NCI-H146 treated with DMSO at 0.1 percent for 48 hours (cell line): Measurements from ENCODE around the gene PIGO.
A peak's percentile ranks its signal among the peaks of the same experiment; 100 is the strongest.

Experiments
- DNase-seq: peaks from one replicate; lab custom pipeline; 2025; ENCODE audit not compliant: unreplicated experiment; lab: John Stamatoyannopoulos, UW

The PIGO gene

DNA sequence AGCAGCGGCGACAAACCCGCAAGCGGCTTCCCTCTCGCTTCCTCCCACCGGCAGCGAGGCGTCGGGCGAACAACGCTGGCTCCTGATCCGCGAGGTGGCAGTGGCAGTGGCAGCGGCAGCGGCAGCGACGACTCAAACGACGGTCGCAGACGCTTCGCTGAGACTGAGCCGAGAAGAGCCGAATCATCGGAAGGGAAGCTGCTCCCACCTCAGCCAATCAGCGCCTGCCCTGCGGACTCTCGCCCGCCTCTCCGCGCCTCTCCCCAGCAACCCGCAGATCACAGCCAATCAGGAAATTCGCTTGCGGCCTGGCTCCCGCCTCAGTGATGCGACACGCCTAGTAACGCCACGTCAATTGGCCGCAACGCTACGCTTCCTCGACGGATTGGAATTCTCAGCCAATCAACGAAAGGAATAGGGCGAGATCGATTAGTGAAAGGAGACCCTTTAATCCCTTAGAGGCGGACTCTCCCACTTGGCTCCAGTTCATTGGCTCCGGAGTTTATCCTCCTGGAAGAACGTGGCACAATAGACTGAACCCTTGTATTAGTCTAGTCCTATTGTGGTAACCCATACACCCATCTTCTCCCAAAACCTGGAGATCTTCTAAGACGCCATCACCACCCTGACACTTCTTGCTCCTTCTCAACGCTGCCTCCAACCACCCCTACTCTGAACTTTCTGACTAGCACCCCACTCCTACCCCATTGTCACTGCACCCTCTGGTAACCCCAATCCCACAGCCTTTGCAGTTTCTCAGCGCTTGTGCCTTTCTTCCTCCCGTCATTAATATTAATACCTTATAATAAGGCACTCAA is 23.7 kb downstream of the PIGO start, which contains the start of gene VCP:
TSS of gene VCP (minus strand) at position 165 of the 818 bp plus-strand sequence. CDS start 272 bp downstream, outside the sequence.
- DNase-seq: peak; percentile 99

DNA sequence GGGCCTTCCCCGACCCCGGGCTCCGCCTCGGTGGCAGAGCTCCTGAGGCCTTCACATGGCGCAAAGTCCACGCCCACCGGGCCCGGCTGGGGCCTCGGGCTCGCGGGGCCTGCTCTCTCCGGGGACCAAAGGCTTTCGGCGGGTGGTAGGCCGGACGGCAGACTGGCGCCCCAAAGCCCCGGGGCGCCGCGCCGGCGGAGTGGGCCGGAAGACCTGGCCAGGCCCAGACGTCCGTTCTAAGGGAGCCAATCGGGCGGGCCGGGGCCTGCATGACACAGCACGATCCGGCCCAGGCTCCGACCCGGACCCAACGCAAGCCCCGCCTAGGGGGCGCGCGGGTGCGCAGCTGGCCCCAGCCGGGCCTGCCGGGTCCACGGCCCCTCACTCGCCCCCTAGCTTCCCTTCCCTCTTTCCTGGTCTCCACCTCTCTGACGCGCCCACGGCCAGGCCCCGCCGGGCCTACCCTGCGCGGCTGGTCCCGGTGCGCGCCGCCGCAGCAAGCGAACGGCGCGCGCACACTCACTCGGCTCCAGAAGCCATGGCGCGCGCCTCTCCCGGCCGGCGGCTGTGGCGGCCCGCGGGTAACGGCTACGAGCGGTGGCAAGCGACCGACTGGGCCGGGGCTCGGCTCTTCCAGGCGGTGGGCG is 24.5 kb downstream of the PIGO start:
- DNase-seq: peak; percentile 60

DNA sequence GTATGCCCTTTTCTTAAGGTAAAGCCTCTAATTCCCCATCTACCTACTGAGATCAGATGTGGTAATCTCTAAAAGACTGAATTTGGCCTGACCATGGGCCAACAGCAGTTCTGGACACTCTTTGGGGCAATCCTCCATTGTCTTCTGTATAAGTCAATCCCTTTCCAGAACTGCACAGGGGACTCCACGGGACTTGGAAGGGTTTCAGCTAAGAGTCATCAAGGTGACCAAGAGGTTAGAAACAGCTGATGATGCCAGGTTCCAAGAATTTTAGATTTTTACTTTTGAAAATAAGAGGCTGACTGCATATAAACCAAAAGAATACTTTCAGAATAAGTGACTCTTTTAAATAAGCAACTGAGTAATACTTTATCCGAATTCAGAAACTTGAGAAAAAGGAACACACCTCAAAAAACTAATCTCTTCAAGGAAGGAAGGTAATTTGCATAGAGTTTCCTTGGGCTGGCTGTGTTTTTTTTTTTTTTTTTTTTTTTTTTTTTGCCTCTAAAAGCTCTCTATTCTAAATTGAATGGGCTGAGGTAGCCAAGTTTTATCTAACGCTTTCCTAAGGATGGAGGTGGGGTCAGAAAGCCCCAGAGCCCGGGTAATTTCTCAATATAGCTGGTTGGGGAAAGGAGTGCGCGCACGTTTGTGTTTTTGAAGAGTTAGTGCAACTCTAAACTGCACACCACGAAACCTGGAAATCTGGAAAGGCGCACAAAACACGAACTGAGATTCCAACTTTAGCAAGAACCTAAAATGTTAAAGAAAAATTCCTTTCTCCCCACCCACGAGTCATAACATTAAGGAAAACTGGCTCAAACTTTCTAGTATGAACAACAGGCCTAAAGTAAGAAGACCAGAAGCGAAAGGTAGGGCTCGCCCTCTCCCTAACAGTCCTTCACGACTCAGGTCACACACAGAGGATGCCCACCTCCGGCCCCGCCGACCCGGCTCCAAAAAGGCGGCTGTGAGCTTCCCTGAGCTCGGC is 25.3 kb downstream of the PIGO start:
- DNase-seq: no peak

DNA sequence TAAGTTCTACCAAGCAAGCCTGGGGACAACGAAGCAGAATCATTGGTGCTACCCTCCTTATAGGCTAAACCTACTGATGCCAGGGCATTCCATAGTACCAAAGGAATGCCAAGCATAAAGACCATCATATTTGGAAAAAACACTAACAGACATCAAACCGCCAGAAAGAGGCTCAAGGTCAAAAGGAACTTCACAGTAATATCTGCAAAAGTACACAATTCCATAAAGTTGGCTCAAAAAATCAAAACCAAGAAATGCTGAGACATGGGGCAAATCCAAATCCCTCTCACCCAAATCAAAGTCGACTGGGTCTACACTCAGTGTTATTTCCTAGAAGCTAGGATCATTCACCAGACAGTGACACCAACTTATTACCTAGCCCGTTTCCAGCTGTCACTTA is 27.4 kb downstream of the PIGO start:
- no peak for DNase-seq

DNA sequence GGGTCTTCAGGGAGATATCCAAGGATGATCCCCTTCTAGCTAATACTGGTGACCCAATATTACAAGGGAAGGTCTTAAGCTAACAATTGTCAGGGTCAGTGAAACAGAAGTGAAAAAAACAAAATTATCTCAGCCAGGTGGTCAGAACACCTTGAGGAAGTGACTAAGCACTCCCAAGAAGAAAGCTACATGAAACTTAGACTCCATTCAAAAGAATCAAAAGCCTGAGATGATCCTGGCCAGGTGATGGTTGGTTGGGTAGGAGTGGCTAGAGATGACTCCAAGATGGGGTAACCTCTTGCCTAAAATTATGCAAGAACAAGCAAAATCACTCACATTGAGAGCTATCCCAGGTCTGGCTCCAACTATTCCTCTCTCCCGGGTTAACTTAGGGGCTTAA is 29.3 kb downstream of the PIGO start:
- DNase-seq: no peak

DNA sequence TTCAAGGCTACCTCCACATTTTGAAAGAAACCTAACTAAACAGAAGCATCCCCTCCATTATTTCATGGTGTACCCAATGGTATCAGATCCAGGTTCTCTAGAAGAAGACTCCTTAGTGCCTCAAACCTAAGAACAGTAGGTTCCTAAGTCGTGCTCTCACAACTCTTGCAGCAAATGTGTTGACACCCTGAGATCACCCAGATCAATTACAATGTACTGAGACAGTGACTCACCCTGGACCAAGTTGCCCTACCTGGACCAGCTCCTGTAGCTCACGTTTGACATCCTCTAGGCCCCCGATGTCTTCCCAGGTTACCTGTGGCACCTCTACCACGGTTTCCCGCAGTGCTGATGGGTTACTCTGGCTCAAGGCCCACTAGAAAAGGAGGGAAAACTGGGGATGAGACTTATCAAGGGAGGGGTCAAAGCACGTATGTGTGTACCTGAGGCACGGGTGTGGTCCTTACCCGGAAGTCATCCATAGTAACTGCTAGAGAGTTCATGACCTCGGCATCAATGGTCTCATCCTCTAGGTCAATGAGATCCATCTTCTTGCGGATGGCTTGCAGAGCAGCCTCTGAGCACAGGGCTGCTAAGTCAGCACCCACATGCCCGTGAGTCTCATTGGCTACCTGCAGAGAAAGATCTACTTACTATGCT is 35.7 kb downstream of the PIGO start:
- no peak for DNase-seq

DNA sequence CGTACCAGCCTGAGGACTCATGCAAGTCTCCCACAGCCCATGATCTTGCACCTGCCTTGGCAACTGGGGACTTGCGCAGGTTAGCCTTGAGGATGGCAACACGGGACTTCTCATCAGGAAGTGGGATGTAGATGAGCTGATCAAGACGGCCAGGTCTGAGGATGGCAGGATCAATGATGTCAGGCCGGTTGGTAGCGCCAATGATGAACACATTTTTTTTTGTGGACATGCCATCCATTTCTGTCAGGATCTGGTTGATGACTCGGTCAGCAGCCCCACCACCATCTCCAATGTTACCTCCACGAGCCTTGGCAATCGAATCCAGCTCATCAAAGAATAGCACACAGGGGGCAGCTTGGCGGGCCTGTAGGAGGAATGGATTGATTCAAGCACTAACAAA is 37.0 kb downstream of the PIGO start:
- DNase-seq: no peak

DNA sequence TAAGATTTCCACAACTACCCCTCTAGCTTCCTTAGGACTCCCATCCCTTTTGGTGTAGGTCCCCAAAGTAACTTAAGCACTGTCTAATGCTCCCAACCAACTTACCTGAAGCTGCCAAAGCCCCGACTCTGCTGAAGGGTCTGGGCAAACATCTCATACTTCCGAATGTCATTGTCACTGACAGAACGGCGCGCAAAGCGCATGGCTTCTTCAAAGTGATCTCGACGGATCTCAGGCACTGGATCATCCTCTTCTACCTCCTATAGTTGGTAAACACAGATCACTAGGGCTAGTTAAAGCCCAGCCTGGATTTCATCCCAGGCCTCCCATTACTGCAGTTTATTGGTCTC is 39.1 kb downstream of the PIGO start:
- no peak for DNase-seq

DNA sequence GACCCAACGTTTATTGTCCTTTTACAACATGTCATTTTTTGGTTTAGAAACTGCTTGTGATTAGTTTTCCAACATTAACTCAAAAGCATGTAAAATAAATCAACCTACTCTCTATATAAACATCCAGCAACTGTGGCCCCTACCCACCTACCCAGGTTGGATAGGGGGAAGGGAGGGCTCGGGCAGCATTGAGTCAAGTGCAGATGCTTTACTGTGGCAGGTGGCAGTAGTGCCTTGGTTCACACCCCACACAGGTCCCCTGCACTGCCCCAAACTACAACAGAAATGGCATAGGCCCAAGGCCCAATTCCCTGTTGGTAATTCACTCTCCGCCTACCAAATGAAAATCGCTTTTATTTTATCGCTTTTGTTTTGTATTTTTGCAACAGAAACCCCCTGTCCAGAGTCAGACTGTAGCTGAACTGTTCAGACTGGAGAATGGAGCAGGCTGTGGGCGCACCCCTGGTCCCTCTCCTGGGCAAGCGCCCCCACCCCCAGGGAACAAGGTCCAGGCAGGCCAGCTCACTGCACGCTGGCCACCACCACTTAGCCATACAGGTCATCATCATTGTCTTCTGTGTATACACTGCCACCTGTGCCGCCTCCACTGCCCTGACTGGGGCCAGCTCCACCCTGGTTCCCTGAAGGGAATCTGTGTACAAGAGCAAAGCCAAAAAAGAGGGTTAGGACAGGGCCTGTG is 39.7 kb downstream of the PIGO start:
- no peak for DNase-seq

DNA sequence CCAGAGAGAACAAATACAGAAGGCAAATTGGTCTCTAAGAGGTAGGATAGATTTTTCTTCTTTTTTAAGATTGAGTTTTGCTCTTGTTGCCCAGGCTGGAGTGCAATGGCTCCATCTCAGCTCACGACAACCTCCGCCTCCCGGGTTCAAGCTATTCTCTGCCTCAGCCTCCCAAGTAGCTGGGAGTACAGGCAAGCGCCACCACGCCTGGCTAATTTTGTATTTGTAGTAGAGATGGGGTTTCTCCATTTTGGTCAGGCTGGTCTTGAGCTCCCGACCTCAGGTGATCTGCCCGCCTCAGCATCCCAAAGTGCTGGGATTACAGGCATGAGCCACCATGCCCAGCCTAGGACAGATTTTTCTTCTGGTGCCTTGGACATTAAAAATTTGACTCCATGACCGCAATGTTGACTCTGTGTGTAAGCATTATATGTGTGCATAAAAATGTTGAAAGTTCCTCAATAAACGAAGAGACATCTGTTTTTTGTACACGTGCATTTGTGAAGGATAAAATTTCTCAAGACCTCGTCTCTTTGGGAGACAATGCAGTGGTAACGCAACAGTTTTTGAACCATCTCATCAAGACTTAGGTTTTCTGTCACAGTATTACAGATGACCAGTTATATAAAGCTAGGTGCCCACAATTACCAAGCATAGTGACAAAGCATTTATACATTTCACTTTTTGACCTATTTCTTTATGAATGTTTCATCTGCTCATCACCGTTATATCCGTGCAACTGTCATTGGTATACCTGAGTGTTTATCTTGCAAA is 41.3 kb downstream of the PIGO start:
- no peak for DNase-seq

DNA sequence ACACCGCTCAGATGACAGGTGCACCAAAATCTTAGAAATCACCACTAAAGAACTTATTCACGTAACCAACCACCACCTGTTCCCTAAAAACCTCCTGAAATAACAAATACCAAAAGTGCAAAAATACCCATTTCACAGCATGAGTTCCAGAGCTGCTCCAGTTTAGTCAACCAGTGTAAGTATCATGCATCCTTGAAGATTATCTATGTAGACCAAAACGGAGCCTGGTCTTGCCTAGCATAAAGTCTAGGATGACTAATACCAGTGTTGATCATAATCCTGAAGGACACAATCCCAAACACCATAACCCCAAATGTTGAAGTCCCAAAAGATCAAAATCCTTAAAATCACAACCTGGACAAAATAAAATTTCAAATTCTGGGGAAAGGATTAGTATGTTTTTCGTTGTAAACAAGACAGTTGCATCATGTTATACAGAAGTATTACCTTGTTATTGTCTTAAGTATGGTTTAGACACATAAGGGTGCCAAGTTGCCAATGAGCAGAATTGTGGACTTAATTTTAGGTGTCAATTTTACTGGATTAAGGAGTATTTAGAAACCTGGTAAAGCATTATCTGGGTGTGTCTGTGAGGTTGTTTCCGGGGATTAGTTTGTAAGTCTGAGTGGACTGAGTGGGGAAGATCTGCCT is 42.1 kb downstream of the PIGO start:
- DNase-seq: no peak

DNA sequence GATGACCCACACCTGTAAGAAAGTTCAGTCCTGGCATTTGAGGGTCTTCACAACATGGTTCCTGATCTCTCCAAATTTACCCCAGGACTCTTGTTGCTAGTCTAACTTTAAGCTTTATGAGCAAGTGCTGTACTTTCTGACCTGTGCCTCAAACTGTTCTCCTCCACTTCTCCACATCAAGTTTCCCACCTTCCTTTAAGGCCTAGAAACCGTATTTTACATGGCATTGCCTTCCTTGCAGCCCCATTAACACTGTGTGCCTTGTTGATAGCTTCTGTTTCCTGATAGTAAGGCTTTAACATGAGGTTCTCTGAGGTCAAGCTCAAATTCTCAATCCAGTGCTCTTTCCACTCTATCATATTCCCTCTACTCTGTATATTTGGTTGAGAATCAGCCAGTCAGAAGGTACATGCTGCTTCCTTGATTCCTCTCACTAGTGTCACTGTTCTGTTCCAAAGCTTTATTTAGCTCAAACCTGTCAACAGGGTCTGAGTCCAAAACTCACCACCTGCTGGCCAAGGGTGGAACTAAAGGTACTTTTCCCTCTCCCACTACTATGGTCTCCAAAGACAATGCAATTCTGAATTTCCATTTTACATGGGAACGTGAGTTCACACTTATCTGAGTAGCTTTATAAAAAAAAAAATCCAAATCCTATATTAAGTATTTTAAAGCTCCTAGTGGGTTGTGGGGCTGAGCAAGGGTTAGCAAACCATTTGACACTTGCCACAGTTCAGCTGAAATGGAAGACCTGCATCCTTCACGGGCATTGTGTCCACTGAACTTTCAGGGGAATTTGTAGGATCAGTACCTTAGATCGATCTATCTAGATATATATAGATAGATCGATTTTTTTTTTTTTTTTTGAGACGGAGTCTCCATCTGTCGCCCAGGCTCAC is 45.1 kb downstream of the PIGO start:
- DNase-seq: peak; percentile 30

DNA sequence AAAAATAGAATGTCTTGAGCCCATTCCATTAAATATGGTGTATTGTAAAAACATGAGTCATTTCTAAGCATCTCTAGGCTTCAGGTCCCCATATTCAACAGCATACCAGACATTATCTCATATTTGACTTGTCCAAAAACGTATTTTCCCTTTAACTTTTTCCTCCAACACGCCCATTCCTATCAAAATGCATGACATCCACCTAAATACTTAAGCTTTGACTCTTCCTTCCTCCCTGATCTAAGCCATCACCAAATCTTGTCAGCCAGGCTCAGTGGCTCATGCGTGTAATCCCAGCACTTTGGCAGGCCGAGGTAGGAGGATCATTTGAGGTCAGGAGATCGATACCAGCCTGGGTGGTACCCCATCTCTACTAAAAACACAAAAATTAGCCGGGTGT is 47.9 kb downstream of the PIGO start:
- DNase-seq: no peak

DNA sequence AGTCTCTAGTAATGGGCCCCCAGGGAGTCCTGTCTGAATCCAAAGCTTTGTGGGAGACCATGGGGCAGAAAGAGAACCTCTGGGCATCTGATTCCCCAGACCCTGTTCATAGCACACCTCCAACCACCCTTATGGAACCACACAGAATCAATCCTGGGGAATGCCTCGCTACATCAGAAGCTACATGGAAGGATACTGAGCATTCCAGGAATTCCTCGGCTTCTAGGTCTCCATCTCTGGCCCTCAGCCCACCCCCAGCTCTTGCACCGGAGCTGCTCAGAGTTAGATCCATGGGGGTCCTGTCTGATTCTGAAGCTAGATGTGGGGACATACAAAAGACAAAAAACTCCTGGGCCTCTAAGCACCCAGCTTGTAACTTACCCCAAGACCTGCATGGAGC is 52.3 kb downstream of the PIGO start:
- DNase-seq: no peak

DNA sequence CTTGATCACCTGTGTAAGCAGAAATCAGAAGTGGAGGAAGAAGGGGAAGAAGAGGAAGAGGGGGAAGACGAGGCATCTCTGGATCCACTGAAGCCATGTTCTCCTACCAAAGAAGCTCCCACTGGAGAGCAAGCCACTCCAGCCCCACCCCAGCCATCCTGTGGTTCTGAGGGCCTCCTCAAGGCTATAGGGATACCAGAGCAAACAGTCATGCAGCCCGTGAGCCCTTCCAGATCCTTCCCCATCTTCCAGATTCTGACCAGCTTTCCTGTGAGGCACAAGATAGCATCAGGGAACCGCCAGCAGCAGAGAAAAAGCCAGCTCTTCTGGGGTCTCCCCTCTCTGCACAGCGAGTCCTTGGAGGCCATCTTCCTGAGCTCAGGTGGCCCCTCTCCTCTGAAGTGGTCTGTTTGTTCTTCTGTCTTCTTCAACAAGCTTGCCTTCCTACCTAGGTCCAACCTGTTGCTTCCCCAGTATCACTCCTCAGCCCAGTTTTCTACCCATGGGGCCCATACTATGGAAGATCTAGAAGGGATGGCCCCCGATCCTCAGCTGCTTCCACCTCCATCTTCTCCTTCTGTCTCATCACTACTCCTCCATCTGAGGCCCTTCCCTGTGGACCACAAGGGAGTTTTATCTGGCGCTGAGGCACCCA is 53.4 kb downstream of the PIGO start:
- DNase-seq: no peak

DNA sequence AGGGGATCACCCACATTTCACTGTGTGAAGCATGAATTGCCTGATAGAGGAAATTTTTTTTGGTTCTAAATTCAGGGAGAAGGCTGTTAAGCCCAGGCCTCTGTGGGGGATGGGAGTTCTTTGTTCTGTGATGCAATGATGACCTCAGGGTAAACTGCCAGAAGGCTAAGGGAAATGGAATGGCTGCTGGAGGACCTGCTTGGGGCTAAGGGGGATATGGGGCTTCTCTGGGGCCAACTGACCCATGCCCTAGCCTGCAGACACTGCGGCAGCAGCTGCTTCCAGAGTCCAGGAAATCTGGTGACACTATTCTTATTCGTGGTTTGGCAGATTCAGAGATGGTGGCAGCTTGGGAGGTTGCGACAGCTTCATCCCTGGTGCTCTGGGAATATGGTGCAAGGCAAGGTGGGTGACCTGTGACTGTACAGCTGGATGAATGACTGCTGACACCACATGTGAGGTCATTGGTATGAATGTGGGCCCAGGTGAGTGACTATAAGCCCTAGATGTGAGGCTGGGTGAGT is 54.2 kb downstream of the PIGO start:
- DNase-seq: no peak
